ENCODE measurements around the gene CFAP57.
"Not testable (repeated sequence)": the region's sequence is repeated elsewhere in the genome, so short reads cannot be mapped to it uniquely, and the experiment has no call there.

Gene CFAP57

DNA sequence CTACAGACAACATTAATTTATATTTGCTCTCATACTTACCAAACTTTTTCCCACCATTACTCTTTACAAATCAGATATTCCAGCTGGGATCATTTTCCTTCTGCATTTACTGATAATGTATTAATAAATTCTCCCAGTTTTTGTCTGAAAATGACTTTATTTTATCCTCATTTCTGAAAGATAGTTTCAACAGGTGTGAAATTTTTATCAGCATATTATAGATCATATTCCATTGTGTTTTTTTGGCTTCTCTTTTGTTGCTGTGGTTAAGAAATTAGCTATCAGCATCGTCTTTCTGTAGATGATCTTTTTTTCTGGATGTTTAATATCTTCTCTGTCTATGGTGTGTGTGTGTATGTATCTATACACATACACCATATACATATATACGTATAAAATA, 2.7 kb downstream of the CFAP57 start:
- no peak for DNase-seq

DNA sequence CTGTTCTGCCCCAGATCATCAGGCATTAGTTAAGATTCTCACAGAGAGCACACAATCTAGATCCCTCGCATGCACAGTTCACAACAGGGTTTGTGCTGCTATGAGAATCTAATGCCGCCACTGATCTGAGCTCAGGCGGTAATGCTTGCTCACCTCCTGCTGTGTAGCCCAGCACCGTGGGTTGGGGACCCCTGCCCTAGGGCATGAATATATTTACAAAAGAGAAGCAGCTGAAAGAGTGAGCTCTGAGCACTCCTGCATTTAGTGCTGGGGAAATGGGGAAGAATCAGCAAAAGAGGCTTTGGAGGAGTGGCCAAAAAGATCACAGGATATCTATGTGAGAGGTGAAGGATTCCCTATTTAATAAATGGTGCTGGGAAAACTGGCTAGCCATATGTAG, 5.6 kb downstream of the CFAP57 start:
- DNase-seq, result no peak

GRCh38 chr1:43184388-43184787, 12.3 kb downstream of the CFAP57 start:
- no peak for DNase-seq

DNA sequence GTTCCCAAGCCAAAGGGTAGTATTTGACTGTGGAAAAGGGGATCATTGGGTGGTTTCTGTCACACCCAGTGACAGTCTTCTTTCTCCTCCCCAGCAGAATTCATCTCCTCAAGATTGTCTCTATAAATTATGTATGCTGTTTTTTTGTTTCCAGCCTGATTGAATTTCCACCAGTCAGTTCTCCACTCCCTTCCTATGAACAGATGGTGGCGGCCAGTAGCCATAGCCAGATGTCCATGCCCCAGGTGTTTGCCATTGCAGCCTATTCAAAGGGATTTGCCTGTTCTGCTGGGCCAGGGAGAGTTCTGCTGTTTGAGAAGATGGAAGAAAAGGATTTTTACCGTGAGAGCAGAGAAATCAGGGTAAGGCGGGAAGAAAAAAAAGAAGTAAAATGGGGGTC, 12.9 kb downstream of the CFAP57 start:
- DNase-seq, result no peak

DNA sequence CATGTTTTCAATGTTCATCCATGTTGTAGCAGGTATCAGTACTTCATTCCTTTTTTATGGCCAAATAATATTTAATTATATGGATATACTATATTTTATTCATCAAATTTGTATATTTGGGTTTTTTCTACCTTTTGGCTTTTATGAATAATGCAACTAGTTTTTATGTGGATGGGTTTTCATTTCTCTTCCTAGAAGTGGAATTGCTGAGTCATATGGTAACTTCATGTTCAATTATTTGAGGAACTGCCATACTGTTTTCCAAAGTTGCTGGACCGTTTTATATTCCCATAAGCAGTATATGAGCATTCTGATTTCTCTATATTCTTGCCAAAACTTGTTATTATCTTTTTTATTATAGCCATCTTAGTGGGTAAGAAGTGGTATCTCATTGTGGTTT, 16.0 kb downstream of the CFAP57 start:
- no peak for DNase-seq

- no peak for DNase-seq
Measured at GRCh38 chr1:43194509-43194908, 22.4 kb downstream of the CFAP57 start.

DNA sequence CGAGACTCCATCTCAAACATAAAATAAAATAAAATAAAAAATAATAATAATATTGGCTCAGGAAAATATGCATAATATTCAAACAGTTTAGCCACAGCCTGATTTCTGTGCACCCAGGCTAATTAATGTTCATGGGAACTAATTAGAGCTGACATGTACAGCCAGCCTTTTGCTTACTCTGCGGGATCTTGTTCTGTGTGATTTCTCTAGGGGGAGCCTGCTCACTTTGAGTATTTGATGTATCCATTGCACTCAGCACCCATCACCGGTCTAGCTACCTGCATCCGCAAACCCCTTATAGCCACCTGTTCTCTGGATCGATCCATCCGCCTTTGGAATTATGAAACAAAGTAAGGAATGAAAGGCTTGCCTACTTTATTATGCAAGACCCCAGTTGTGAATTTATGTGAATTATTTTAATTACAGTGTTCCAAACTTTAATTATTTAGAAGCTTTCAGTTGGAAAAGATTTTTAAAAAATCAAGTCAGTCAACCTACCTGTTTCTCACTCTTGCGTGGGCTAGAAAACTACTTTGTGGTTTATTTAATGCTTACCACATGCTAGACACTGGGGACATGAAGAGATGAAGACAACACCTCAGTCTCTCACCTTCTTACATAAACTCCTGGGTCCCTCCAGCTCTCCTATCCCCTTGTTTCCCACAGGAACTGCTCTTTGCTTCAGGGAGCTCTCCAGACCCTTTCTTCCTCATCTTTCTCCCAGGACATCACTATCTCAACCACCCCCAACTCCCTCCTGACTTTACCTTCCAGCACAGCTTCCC, 25.4 kb downstream of the CFAP57 start:
- peak; percentile 11 for DNase-seq

- peak; percentile 83 for DNase-seq
Measured at GRCh38 chr1:43199093-43199726, 27.1 kb downstream of the CFAP57 start.

GRCh38 chr1:43203859-43204258, 31.7 kb downstream of the CFAP57 start:
- DNase-seq, result no peak

DNA sequence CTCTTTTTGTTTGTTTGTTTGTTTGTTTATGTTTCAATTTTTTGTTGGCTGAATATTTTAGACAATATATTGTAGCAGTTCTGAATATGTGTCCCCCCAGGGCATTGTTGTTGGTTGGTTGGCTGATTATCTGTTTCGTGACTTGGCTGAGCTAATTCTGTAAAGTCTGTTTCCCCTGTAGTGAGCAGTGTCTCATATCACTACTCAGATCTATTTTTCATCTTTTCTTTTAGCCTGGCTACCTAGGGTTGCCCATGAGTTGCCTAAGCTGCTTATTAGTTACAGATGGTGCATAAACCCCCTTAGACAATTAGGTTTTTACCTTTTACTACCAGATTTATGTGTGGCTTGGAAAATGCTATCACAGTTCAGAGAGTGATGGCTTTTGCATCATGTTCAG, 32.3 kb downstream of the CFAP57 start:
- no peak for DNase-seq

- no peak for DNase-seq
Measured at GRCh38 chr1:43205671-43206070, 33.5 kb downstream of the CFAP57 start.

DNA sequence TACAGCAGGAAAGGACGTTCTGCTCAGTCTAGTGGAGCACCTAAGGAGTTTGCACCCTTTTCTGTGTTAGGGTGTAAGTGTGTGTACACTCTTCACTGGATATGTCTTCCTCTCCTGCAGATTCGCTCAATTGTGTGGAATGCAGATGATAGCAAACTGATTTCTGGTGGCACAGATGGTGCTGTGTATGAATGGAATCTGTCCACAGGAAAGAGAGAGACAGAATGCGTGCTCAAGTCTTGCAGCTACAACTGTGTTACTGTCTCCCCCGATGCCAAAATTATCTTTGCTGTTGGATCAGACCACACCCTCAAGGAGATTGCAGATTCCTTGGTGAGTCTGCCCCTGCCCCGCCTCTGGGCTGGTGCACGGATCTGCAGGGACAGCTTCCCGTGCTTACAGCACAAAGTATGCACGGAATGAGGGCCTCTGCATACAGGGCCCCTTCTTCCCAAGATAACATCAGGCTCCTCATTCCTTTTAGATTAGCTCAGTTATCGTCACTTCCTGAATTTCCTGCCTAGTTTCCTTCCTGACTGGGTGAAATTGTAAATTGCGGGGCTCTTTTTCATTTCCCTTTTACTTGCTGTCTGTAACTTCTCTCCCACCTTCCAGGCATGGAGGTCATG, 34.6 kb downstream of the CFAP57 start:
- DNase-seq, result no peak

DNA sequence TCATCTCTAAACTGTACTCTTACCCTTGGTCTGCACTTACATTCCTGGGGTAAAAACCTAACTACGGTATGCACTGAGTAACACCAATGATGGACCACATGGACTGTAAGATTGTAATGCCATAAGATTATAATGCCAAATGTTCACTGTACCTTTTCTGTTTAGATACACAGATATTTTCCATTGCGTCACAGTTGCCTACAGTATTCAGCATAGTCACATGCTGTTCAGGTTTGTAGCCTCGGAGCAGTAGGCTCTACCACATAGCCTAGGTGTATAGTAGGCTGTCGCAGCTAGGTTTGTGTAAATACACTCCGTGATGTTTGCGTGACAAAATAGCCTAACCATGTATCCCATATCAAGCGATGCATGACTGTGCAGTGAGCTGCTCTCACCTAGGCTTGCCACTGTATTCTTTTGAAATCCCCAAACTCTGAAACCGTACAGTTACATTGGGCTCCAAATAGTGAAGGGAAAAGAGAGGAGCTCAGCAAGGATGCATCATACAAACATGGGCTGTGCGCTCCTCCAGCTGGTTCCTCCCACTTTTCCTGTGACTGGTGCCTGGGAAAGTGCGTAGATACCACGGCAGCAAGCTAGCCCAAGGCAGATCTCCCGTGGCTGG, 35.2 kb downstream of the CFAP57 start:
- no peak for DNase-seq

DNA sequence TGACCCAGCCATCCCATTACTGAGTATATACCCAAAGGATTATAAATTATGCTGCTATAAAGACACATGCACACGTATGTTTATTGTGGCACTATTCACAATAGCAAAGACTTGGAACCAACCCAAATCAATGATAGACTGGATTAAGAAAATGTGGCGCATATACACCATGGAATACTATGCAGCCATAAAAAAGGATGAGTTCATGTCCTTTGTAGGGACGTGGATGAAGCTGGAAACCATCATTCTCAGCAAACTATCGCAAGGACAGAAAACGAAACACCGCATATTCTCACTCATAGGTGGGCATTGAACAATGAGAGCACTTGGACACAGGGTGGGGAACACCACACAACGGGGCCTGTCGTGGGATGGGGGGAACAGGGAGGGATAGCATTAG, 36.1 kb downstream of the CFAP57 start:
- not testable (repeated sequence) for DNase-seq

DNA sequence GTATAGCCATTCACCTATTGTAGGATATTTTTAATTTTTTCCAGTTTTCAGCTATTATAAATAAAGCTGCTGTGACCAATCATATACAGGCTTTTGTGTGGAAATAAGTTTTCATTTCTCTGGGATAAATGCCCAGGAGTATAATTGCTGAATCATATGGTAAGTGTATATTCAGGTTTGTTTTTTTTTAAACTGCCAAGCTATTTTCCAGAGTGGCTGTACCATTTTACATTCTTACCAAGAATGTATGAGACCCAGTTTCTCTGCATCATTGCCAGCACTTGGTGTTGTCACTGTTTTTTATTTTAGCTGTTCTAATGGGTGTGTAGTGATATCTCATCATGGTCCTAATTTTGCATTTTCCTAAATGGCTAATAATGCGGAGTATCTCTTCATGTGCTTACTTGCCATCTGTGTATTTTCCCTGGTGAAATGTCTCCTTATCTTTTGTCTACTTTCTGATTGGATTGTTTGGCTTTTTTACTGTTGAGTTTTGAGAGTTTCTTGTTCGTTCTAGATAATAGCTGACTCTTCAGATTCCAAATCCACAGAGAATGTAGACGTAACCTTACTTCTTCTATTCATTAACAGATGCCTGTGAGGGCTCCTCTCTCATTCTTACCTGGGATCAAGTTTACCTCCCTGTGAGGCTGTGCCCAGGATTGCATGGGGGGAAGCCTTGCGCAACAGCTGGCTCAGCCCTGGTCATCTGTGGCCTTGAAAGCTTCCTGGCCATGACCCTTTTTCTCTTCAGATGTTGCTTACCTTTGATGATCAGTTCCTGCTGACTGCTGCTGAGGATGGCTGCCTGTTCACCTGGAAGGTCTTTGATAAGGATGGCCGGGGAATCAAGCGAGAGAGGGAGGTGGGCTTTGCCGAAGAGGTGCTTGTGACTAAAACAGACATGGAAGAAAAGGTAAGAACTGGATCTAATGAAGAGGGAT, 42.6 kb downstream of the CFAP57 start:
- DNase-seq, result no peak

DNA sequence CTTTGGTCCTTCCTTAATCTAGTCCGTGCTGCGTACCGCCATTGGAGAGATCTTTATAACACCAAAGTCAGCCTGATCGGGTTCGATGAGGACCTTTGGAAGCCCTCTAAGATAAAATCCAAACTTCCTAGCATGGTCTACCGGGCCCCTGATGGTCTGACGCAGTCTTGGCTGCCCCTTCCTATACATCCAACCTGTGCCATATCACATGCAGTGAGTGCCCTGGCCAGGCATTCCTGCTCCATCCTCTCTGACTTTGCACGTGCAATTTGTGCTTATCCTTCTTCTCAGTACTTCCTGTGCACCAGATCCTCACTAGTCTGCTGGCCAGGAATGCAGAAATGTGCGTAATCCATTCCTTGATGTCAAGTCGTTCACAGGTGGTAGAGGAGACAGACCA, 45.6 kb downstream of the CFAP57 start:
- no peak for DNase-seq

- DNase-seq, result no peak
Measured at GRCh38 chr1:43220905-43221778, 49.0 kb downstream of the CFAP57 start.

DNA sequence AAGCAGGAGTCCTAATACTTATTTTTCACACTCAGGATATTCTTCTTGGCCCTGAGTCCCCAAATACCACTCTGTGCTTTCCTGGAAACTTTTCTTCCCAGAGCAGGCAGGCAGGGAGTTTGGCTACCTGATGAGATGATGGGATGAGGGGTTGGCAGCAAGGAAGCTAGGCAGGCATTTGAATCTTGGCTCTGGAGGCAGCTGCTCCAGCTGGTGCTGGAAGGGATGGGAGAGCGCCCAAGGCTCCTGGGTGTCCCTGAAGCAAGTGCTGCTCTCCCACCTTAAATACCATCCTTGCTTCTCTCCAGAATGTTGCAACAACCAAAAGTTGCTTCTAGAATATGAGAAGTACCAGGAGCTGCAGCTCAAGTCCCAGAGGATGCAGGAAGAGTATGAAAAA, 49.7 kb downstream of the CFAP57 start:
- DNase-seq, result no peak

GRCh38 chr1:43222879-43223278, 50.7 kb downstream of the CFAP57 start:
- no peak for DNase-seq

- no peak for DNase-seq
Measured at GRCh38 chr1:43225168-43225567, 53.0 kb downstream of the CFAP57 start.

DNA sequence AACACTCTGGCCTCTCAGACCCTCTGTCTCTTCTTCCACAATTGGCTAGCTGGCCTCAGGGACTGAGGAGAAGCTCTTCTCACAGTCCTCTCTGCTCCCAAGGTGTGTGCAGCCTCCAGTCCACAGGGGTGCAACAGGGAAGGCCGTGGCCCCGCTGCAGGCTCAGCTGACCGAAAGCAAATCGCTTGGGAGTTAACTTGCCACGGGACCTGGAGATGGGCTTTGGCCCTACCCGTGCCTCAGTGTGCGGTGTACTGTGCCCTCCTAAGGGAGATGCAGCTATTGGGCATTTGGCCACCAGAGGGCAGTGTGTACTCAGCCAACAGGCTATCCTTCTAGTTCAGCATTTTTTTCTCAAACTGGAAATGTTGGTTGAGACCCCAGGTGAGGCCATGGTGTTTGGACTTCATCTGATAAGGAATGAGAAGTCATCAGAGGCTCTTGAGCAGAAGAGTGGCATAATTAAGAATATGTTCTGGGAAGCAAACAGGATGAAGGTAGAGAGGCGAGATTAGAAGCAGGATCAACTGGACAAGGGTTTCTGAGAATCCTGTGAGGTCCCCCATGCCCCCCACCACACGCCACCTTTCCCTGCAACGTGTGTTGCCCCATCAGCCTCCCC, 55.1 kb downstream of the CFAP57 start:
- DNase-seq, result peak; percentile 79

Measured in NCI-H1105 (cell line).